IMR-90 (cell line): ENCODE measurements around the gene GSDMA. TPM values are rescaled to one million over a fixed set of nuclear protein-coding genes. Genes with fewer than 3 reads are reported as not detected.

ENCODE experiments used
- ATAC-seq: fragments of 200-7000 bp; cut with Tn5 transposase; 2 replicates; pipeline ENCODE4 v1.9.1; 2020; ENCODE audit warnings: low read depth, mild to moderate bottlenecking, moderate library complexity
- BruUV-seq: library from RNA; stranded (reverse); fragments of 400-500 nt; replicated peaks from 2 replicates; lab custom pipeline; 2021; lab: Mats Ljungman, UMichigan
- CTCF ChIA-PET: fragments of 300-600 bp; formaldehyde crosslinking; extraction: SDS; loops from one replicate; lab custom pipeline; 2021; ENCODE audit warnings: antibody characterized with exemption; lab: Yijun Ruan, JAX
- POLR2A ChIA-PET: fragments of 300-600 bp; sonication (Branson Sonifier 250); formaldehyde crosslinking; loops from one replicate; lab custom pipeline; 2022; ENCODE audit warnings: antibody characterized with exemption; ENCODE audit not compliant: unreplicated experiment; lab: Charles Lee
- DNase-seq: peaks from one replicate; pipeline ENCODE4 v3.0.0; 2013
- H2AFZ ChIP-seq: replicated peaks from 2 replicates; pipeline ENCODE3; 2013; ENCODE audit warnings: low read length, mild to moderate bottlenecking; ENCODE audit not compliant: poor library complexity
- H2AK5ac ChIP-seq: 2 replicates; pipeline ENCODE4 v1.6.1; 2013; ENCODE audit warnings: low read depth, low read length, inconsistent platforms
- H2AK9ac ChIP-seq: replicated peaks from 2 replicates; pipeline ENCODE3; 2013; ENCODE audit warnings: mild to moderate bottlenecking, low read depth, low read length, moderate library complexity; ENCODE audit not compliant: poor library complexity
- H2BK120ac ChIP-seq: 2 replicates; pipeline ENCODE4 v1.6.1; 2013; ENCODE audit warnings: low read depth, low read length, inconsistent platforms
- H2BK15ac ChIP-seq: 3 replicates; pipeline ENCODE4 v1.6.1; 2013; ENCODE audit warnings: low read depth, low read length, inconsistent platforms
- H2BK20ac ChIP-seq: 2 replicates; pipeline ENCODE4 v1.6.1; 2013; ENCODE audit warnings: low read depth, mild to moderate bottlenecking, inconsistent platforms, low read length, moderate library complexity
- H2BK5ac ChIP-seq: 2 replicates; pipeline ENCODE4 v1.6.1; 2013; ENCODE audit warnings: mild to moderate bottlenecking, low read depth, low read length, inconsistent platforms; ENCODE audit not compliant: poor library complexity, severe bottlenecking
- H3K14ac ChIP-seq: replicated peaks from 2 replicates; pipeline ENCODE4 v1.6.1; 2013; ENCODE audit warnings: low read depth, low read length, inconsistent platforms
- H3K18ac ChIP-seq: 2 replicates; pipeline ENCODE4 v1.6.1; 2013; ENCODE audit warnings: low read depth, low read length, control low read depth
- H3K23ac ChIP-seq: 2 replicates; pipeline ENCODE4 v1.6.1; 2013; ENCODE audit warnings: low read depth, low read length, inconsistent platforms
- H3K27ac ChIP-seq: 2 replicates; pipeline ENCODE4 v1.5.1; 2013; ENCODE audit warnings: mild to moderate bottlenecking, control low read depth, low read length; ENCODE audit not compliant: insufficient read depth
- H3K27me3 ChIP-seq: 2 replicates; pipeline ENCODE4 v1.6.1; 2013; ENCODE audit warnings: low read length; ENCODE audit not compliant: control insufficient read depth, insufficient read depth
- H3K36me3 ChIP-seq: 2 replicates; pipeline ENCODE4 v1.6.1; 2013; ENCODE audit warnings: low read length, mixed read lengths; ENCODE audit not compliant: control insufficient read depth, insufficient read depth
- H3K4ac ChIP-seq: 2 replicates; pipeline ENCODE4 v1.6.1; 2013; ENCODE audit warnings: low read depth, low read length, inconsistent platforms
- H3K4me1 ChIP-seq: 2 replicates; pipeline ENCODE4 v1.6.1; 2013; ENCODE audit warnings: low read length, mixed read lengths; ENCODE audit not compliant: control insufficient read depth, insufficient read depth
- H3K4me2 ChIP-seq: 2 replicates; pipeline ENCODE4 v1.6.1; 2013; ENCODE audit warnings: low read depth, mild to moderate bottlenecking, control low read depth, low read length, moderate library complexity
- H3K4me3 ChIP-seq: 2 replicates; pipeline ENCODE4 v1.5.1; 2013; ENCODE audit warnings: low read depth, mild to moderate bottlenecking, control low read depth, low read length, moderate library complexity; ENCODE audit not compliant: insufficient read depth
- H3K56ac ChIP-seq: 2 replicates; pipeline ENCODE4 v1.6.1; 2013; ENCODE audit warnings: low read length, inconsistent platforms; ENCODE audit not compliant: insufficient read depth; ENCODE audit errors: extremely low read depth
- H3K79me1 ChIP-seq, 2 experiments: 2 replicates each; pipeline ENCODE4 v1.6.1; 2013; ENCODE audit warnings: low read length in 2 of 2, inconsistent platforms in 1 of 2, low read depth in 1 of 2
- H3K9ac ChIP-seq: 2 replicates; pipeline ENCODE4 v1.6.1; 2013; ENCODE audit warnings: low read depth, low read length, control low read depth
- H3K9me1 ChIP-seq: 2 replicates; pipeline ENCODE4 v1.6.1; 2013; ENCODE audit warnings: low read length, inconsistent platforms; ENCODE audit not compliant: insufficient read depth
- H3K9me3 ChIP-seq: 2 replicates; pipeline ENCODE4 v1.6.1; 2013; ENCODE audit warnings: low read length; ENCODE audit not compliant: control insufficient read depth, insufficient read depth
- H4K20me1 ChIP-seq: 2 replicates; pipeline ENCODE4 v1.6.1; 2013; ENCODE audit warnings: low read length, inconsistent platforms; ENCODE audit not compliant: insufficient read depth
- H4K5ac ChIP-seq: 2 replicates; pipeline ENCODE4 v1.6.1; 2013; ENCODE audit warnings: mild to moderate bottlenecking, low read depth, low read length, control low read depth
- H4K8ac ChIP-seq, 2 experiments: 2 replicates each; pipeline ENCODE4 v1.6.1; 2013; ENCODE audit warnings: low read depth in 2 of 2, low read length in 2 of 2, control low read depth in 1 of 2, inconsistent platforms in 1 of 2
- H4K91ac ChIP-seq: 2 replicates; pipeline ENCODE4 v1.6.1; 2013; ENCODE audit warnings: low read depth, low read length, inconsistent platforms; ENCODE audit not compliant: insufficient read depth
- CEBPB ChIP-seq: IDR thresholded peaks from 2 replicates; pipeline ENCODE4 v1.6.1; 2012; ENCODE audit warnings: low read depth, low read length, improper control_type of control experiment
- CHD1 ChIP-seq: IDR thresholded peaks from 2 replicates; pipeline ENCODE4 v1.6.1; 2012; ENCODE audit warnings: low read depth, low read length, improper control_type of control experiment
- ELK1 ChIP-seq: fragments of 150-350 bp; IDR thresholded peaks from 2 replicates; pipeline ENCODE4 v1.6.1; 2016; ENCODE audit warnings: low read depth, mild to moderate bottlenecking, low read length, moderate library complexity, borderline replicate concordance
- MAFK ChIP-seq: IDR thresholded peaks from 2 replicates; pipeline ENCODE4 v1.6.1; 2012; ENCODE audit warnings: low read depth, low read length, improper control_type of control experiment
- MAZ ChIP-seq: IDR thresholded peaks from 2 replicates; pipeline ENCODE4 v1.6.1; 2012; ENCODE audit warnings: low read depth, mild to moderate bottlenecking, low read length, improper control_type of control experiment, moderate library complexity, borderline replicate concordance
- MXI1 ChIP-seq: IDR thresholded peaks from 2 replicates; pipeline ENCODE4 v1.6.1; 2012; ENCODE audit warnings: low read depth, mild to moderate bottlenecking, low read length, moderate library complexity, borderline replicate concordance
- NFE2L2 ChIP-seq: fragments of 150-350 bp; IDR thresholded peaks from 2 replicates; pipeline ENCODE4 v1.6.1; 2016; ENCODE audit warnings: low read depth, mild to moderate bottlenecking, low read length
- USF2 ChIP-seq: fragments of 150-350 bp; IDR thresholded peaks from 2 replicates; pipeline ENCODE4 v1.6.1; 2017; ENCODE audit warnings: mild to moderate bottlenecking, antibody characterized with exemption, low read length, low read depth
- WGBS, 2 experiments: methylation state at CpG; one replicate each; pipeline versions ENCODE4 v1.1.5 to v1.1.7; 2013; ENCODE audit warnings: missing lambda C conversion rate in 2 of 2; ENCODE audit not compliant: insufficient read length in 1 of 2; ENCODE audit errors: extremely low coverage in 2 of 2; 5-methylcytosine and 5-hydroxymethylcytosine counted together
- dilution Hi-C: fragments of 300-500 bp; cut with HindIII; formaldehyde crosslinking; loops from one replicate; pipeline ENCODE4 v1.14.3; 2018; ENCODE audit warnings: low sequenced_read_pairs; ENCODE audit not compliant: unreplicated experiment
- in situ Hi-C: fragments of 300-500 bp; cut with MboI; formaldehyde crosslinking; loops from 3 replicates; pipeline ENCODE4 v1.14.3; 2019; ENCODE audit warnings: low sequenced_read_pairs, inconsistent platforms, mixed read lengths
- intact Hi-C: fragments of 100-400 bp; cut with micrococcal nuclease; formaldehyde crosslinking; loops from 2 replicates; pipeline ENCODE4 v1.10.0; 2022
- polyA plus RNA-seq, 3 experiments: library from polyadenylated mRNA; depleted of rRNA; stranded (reverse); fragments of >200 nt; gene quantifications; 2 replicates each; pipeline ENCODE4 v1.2.3, GENCODE V29; 2012; ENCODE audit warnings: low replicate concordance in 1 of 3
- total RNA-seq: library from RNA; depleted of rRNA; stranded (reverse); fragments of >200 nt; gene quantifications from 2 replicates; pipeline ENCODE4 v1.2.3, GENCODE V29; 2012
- TF ChIP-seq, protein P1 (sequence below): conservative IDR thresholded peaks from 2 replicates; pipeline ENCODE4 v1.5.1; 2012; ENCODE audit warnings: mild to moderate bottlenecking, low read depth, low read length, improper control_type of control experiment

Gene GSDMA
- total and polyA plus RNA-seq, 2 of the 4 experiments (the other 2 are of a cell fraction) = not detected

- Histone ChIP-seq H3K4me1 (peaks cover 8% of the 10 kb centered on the region; the same call in 1 of the 2 replicates), H4K5ac (no peak overlapping the region), H3K36me3 (peaks cover 24% of the 10 kb centered on the region), H2AFZ (no peak overlapping the region), H3K4ac (no peak overlapping the region), H3K4me2 (peak overlapping the region; percentile 97), H2BK15ac (no peak overlapping the region), H3K9me1 (peaks cover 8% of the 10 kb centered on the region; the same call in 1 of the 2 replicates), H2AK5ac (no peak overlapping the region), H3K56ac (0 out of 2 replicates have a peak overlapping the region, but pooled peaks have one; percentile 32), H3K79me1 (peaks cover 13 to 30% of the 10 kb centered on the region in 2 experiments), H3K23ac (peak overlapping the region; percentile 65; the same call in 1 of the 2 replicates), H3K27me3 (no peaks in the 10 kb centered on the region), H3K18ac (no peak overlapping the region), H3K9me3 (no peaks in the 10 kb centered on the region), H4K20me1 (peaks cover 15% of the 10 kb centered on the region), H2AK9ac (no peak overlapping the region), H3K14ac (peak overlapping the region; percentile 85), H3K4me3 (peak overlapping the region; percentile 80), H2BK5ac (no peak overlapping the region), H3K27ac (no peak overlapping the region), H3K9ac (peak overlapping the region; percentile 79), H4K8ac (no peak overlapping the region; a peak in 1 of 4 replicates), H2BK20ac (no peak overlapping the region), H4K91ac (no peak overlapping the region), H2BK120ac (no peak overlapping the region)
- CTCF ChIA-PET = no interaction called here
- dilution Hi-C loops (no loop called here), in situ Hi-C loops (no loop called here), intact Hi-C loops (loop anchor here (10.0 kb wide), 1 partner anchor 357 kb away; the partner anchor contains the start of gene PPP1R1B)
- no CpG with 5 or more reads among the region's 7 CpGs for WGBS, 2 experiments
- TF ChIP-seq, protein P1, sequence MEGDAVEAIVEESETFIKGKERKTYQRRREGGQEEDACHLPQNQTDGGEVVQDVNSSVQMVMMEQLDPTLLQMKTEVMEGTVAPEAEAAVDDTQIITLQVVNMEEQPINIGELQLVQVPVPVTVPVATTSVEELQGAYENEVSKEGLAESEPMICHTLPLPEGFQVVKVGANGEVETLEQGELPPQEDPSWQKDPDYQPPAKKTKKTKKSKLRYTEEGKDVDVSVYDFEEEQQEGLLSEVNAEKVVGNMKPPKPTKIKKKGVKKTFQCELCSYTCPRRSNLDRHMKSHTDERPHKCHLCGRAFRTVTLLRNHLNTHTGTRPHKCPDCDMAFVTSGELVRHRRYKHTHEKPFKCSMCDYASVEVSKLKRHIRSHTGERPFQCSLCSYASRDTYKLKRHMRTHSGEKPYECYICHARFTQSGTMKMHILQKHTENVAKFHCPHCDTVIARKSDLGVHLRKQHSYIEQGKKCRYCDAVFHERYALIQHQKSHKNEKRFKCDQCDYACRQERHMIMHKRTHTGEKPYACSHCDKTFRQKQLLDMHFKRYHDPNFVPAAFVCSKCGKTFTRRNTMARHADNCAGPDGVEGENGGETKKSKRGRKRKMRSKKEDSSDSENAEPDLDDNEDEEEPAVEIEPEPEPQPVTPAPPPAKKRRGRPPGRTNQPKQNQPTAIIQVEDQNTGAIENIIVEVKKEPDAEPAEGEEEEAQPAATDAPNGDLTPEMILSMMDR = no peak
- TF ChIP-seq MXI1 (no peak), MAFK (no peak), CEBPB (no peak), USF2 (no peak), CHD1 (no peak), ELK1 (no peak), NFE2L2 (no peak), MAZ (no peak)
- ATAC-seq (no peak), DNase-seq (no peak)
- POLR2A ChIA-PET = no interaction called here
- BruUV-seq = TSS peak; percentile 53
Measured at GRCh38 chr17:39981766-39982375, 19.1 kb downstream of the GSDMA start.
